ENCODE data around the gene PRSS22. TPM values are rescaled to one million over a fixed set of nuclear protein-coding genes. Genes with fewer than 3 reads are reported as not detected.

Gene PRSS22
- total and polyA plus RNA-seq, 10 of the 15 experiments (the other 5 are each of a cell fraction or from before 2014, with no cell fraction given) = not detected

DNA sequence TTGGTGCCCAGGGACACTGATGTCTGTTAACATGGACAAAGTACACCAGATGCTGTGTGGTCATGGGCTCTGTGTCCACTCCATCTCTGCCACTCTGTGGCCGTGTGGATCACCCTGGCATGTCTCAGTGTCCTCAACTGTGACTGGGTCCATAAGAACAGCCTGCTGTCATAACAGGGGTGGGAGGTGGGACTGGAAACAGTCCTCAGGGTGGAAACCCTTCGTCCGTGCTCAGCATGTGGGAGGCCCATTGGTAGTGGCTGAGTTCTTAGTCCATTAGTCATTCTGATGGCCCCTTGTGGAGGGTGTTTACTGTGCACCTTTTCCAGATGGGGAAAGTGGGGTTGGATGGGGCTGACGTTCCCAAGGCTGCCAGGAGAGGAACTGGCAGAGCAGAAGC lies 37.8 kb upstream of the PRSS22 start:
- CTCF ChIA-PET = no interaction called here

More for the DNA sequence above, 37.8 kb upstream of the PRSS22 start:
- ChIA-PET SMC1A (ENCODE audit: uncharacterized antibody, unreplicated experiment) (no interaction called here), RAD21 (ENCODE audit: unreplicated experiment) (no interaction called here), POLR2A (interaction anchor here (0.6 kb wide), 1 partner anchor 12 kb away, joined by 4 read pairs; the partner anchor contains the start of gene FLYWCH2)
- no peak overlapping the region for H3K9ac ChIP-seq (ENCODE audit: control insufficient read depth, insufficient read depth, low read length)
- no peaks in the 10 kb centered on the region for H3K4me1 ChIP-seq (ENCODE audit: control insufficient read depth, insufficient read depth, low read length)
- H2AFZ ChIP-seq (ENCODE audit: control insufficient read depth, low read depth, low read length) = no peak overlapping the region
- in situ Hi-C loops (cut with MboI) = no loop called here
- no peaks in the 10 kb centered on the region for H3K9me3 ChIP-seq (replicated peaks; ENCODE audit: control insufficient read depth, insufficient read depth, low read length)
- no peaks in the 10 kb centered on the region for H3K27me3 ChIP-seq (replicated peaks in 1 of 2; ENCODE audit: control insufficient read depth in 2 of 2, insufficient read depth in 2 of 2, low read length in 1 of 2)
- TF ChIP-seq, protein P1, sequence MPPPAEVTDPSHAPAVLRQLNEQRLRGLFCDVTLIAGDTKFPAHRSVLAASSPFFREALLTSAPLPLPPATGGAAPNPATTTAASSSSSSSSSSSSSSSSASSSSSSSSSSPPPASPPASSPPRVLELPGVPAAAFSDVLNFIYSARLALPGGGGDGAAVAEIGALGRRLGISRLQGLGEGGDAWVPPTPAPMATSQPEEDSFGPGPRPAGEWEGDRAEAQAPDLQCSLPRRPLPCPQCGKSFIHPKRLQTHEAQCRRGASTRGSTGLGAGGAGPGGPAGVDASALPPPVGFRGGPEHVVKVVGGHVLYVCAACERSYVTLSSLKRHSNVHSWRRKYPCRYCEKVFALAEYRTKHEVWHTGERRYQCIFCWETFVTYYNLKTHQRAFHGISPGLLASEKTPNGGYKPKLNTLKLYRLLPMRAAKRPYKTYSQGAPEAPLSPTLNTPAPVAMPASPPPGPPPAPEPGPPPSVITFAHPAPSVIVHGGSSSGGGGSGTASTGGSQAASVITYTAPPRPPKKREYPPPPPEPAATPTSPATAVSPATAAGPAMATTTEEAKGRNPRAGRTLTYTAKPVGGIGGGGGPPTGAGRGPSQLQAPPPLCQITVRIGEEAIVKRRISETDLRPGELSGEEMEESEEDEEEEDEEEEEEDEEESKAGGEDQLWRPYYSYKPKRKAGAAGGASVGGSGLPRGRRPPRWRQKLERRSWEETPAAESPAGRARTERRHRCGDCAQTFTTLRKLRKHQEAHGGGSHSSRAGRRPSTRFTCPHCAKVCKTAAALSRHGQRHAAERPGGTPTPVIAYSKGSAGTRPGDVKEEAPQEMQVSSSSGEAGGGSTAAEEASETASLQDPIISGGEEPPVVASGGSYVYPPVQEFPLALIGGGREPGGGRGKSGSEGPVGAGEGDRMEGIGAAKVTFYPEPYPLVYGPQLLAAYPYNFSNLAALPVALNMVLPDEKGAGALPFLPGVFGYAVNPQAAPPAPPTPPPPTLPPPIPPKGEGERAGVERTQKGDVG (CRISPR knock-in tag; IDR thresholded peaks at IDR 0.05) = no peak
- TF ChIP-seq ZNF622 (IDR thresholded peaks at IDR 0.05) (no peak), NFYB (IDR thresholded peaks at IDR 0.05; ENCODE audit: insufficient read depth, low read depth, low read length) (no peak), TBL1XR1 (IDR thresholded peaks at IDR 0.05; ENCODE audit: low read depth, low read length) (no peak), SREBF1 (IDR thresholded peaks at IDR 0.05; ENCODE audit: low read length) (no peak), NFXL1 (IDR thresholded peaks at IDR 0.05; ENCODE audit: borderline replicate concordance) (no peak), GABPA (IDR thresholded peaks at IDR 0.05; ENCODE audit: low read depth) (no peak), BACH1 (IDR thresholded peaks at IDR 0.05; ENCODE audit: borderline replicate concordance) (no peak)
- TF ChIP-seq, protein P2, sequence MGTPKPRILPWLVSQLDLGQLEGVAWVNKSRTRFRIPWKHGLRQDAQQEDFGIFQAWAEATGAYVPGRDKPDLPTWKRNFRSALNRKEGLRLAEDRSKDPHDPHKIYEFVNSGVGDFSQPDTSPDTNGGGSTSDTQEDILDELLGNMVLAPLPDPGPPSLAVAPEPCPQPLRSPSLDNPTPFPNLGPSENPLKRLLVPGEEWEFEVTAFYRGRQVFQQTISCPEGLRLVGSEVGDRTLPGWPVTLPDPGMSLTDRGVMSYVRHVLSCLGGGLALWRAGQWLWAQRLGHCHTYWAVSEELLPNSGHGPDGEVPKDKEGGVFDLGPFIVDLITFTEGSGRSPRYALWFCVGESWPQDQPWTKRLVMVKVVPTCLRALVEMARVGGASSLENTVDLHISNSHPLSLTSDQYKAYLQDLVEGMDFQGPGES (IDR thresholded peaks at IDR 0.05) = no peak
- TF ChIP-seq, protein P3, sequence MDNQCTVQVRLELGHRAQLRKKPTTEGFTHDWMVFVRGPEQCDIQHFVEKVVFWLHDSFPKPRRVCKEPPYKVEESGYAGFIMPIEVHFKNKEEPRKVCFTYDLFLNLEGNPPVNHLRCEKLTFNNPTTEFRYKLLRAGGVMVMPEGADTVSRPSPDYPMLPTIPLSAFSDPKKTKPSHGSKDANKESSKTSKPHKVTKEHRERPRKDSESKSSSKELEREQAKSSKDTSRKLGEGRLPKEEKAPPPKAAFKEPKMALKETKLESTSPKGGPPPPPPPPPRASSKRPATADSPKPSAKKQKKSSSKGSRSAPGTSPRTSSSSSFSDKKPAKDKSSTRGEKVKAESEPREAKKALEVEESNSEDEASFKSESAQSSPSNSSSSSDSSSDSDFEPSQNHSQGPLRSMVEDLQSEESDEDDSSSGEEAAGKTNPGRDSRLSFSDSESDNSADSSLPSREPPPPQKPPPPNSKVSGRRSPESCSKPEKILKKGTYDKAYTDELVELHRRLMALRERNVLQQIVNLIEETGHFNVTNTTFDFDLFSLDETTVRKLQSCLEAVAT (IDR thresholded peaks at IDR 0.05) = no peak
- TF ChIP-seq, protein P4, sequence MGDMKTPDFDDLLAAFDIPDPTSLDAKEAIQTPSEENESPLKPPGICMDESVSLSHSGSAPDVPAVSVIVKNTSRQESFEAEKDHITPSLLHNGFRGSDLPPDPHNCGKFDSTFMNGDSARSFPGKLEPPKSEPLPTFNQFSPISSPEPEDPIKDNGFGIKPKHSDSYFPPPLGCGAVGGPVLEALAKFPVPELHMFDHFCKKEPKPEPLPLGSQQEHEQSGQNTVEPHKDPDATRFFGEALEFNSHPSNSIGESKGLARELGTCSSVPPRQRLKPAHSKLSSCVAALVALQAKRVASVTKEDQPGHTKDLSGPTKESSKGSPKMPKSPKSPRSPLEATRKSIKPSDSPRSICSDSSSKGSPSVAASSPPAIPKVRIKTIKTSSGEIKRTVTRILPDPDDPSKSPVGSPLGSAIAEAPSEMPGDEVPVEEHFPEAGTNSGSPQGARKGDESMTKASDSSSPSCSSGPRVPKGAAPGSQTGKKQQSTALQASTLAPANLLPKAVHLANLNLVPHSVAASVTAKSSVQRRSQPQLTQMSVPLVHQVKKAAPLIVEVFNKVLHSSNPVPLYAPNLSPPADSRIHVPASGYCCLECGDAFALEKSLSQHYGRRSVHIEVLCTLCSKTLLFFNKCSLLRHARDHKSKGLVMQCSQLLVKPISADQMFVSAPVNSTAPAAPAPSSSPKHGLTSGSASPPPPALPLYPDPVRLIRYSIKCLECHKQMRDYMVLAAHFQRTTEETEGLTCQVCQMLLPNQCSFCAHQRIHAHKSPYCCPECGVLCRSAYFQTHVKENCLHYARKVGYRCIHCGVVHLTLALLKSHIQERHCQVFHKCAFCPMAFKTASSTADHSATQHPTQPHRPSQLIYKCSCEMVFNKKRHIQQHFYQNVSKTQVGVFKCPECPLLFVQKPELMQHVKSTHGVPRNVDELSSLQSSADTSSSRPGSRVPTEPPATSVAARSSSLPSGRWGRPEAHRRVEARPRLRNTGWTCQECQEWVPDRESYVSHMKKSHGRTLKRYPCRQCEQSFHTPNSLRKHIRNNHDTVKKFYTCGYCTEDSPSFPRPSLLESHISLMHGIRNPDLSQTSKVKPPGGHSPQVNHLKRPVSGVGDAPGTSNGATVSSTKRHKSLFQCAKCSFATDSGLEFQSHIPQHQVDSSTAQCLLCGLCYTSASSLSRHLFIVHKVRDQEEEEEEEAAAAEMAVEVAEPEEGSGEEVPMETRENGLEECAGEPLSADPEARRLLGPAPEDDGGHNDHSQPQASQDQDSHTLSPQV (IDR thresholded peaks at IDR 0.05) = no peak
- H3K4me2 ChIP-seq (ENCODE audit: control insufficient read depth, insufficient read depth) = no peak overlapping the region
- no peaks in the 10 kb centered on the region for H3K36me3 ChIP-seq (ENCODE audit: control insufficient read depth in 2 of 2, insufficient read depth in 2 of 2, low read length in 1 of 2)
- WGBS (ENCODE audit: insufficient coverage, insufficient replicate concordance, low lambda C conversion rate, missing lambda C conversion rate) = 81% methylated on average over 4 of the region's 4 CpGs
- no peak for FAIRE-seq
- H4K20me1 ChIP-seq (ENCODE audit: control insufficient read depth, insufficient read depth) = no peaks in the 10 kb centered on the region
- intact Hi-C loops (cut with micrococcal nuclease; ENCODE audit: unreplicated experiment) = no loop called here
- no peaks in the 10 kb centered on the region for H3K79me2 ChIP-seq (ENCODE audit: control insufficient read depth, insufficient read depth, low read length)
- DNase-seq (ENCODE audit: low read depth, low spot score) = no peak
- H3K4me3 ChIP-seq = no peak overlapping the region
- no peak overlapping the region for H3K27ac ChIP-seq (ENCODE audit: control insufficient read depth, insufficient read depth)
- BruUV-seq (replicated peaks) = no TSS peak
- ATAC-seq = no peak

Measured in GM12878 (cell line).